Measurements from ENCODE around the gene LGMN. TPM values are rescaled to one million over a fixed set of nuclear protein-coding genes. Genes with fewer than 3 reads are reported as not detected.
A peak's percentile ranks its signal among the peaks of the same experiment; 100 is the strongest.

The LGMN gene
- total RNA-seq, 1 experiment from 2014 or later: 37.2 TPM

- ATAC-seq: no peak
- TF ChIP-seq POLR2AphosphoS5 (IDR thresholded peaks at IDR 0.05; ENCODE audit: low read depth, low read length) (no peak), SIN3A (IDR thresholded peaks at IDR 0.05; ENCODE audit: borderline replicate concordance, insufficient read depth, low read depth, low read length) (no peak)
- H3K27ac ChIP-seq (ENCODE audit: low read length): peak overlapping the region; percentile 82
- no TSS peak for BruUV-seq (replicated peaks)
- intact Hi-C loops (cut with micrococcal nuclease; ENCODE audit: unreplicated experiment) (no loop called here), in situ Hi-C loops (cut with HindIII; ENCODE audit: low pct_unique_long_range_greater_than_20kb, low sequenced_read_pairs) (no loop called here)
- ChIA-PET POLR2A (no interaction called here), CTCF (no interaction called here)
- peaks cover 6% of the 10 kb centered on the region for H3K4me1 ChIP-seq (ENCODE audit: control insufficient read depth, insufficient read depth, low read length)
- no peak for DNase-seq (ENCODE audit: low read depth, low spot score)
- H3K27me3 ChIP-seq (ENCODE audit: control insufficient read depth, insufficient read depth, low read length): no peaks in the 10 kb centered on the region
- no peaks in the 10 kb centered on the region for H3K9me3 ChIP-seq (ENCODE audit: control insufficient read depth, insufficient read depth, low read depth, low read length)
- H3K36me3 ChIP-seq (ENCODE audit: control insufficient read depth, insufficient read depth, low read length): peaks cover 6% of the 10 kb centered on the region
- peak overlapping the region; percentile 78 to 96 for H3K4me3 ChIP-seq (ENCODE audit: low read depth in 2 of 2, low read length in 2 of 2)
Measured at GRCh38 chr14:92794547-92794941, 46.1 kb upstream of the LGMN start.

GRCh38 chr14:92793709-92794546 is 45.5 kb upstream of the LGMN start, which contains the start of gene GOLGA5:
Gene GOLGA5, plus strand, starts transcription at chr14:92794305. Its CDS starts 3,133 bp downstream, at chr14:92797438.
- Histone ChIP-seq H3K36me3 (ENCODE audit: control insufficient read depth, insufficient read depth, low read length) (peaks cover 6% of the 10 kb centered on the region), H3K27ac (ENCODE audit: low read length) (peak within 1 kb of the TSS; percentile 98), H3K9me3 (ENCODE audit: control insufficient read depth, insufficient read depth, low read depth, low read length) (peaks cover 4% of the 10 kb centered on the region; the same call in 1 of the 2 replicates), H3K4me3 (ENCODE audit: low read depth in 2 of 2, low read length in 2 of 2) (peak within 1 kb of the TSS; percentile 78 to 96), H3K27me3 (ENCODE audit: control insufficient read depth, insufficient read depth, low read length) (no peaks in the 10 kb centered on the region), H3K4me1 (ENCODE audit: control insufficient read depth, insufficient read depth, low read length) (peaks cover 6% of the 10 kb centered on the region)
- CTCF ChIA-PET: no interaction called here
- no TSS peak for BruUV-seq (replicated peaks)
- POLR2A ChIA-PET: no interaction called here
- intact Hi-C loops (cut with micrococcal nuclease; ENCODE audit: unreplicated experiment) (no loop called here), in situ Hi-C loops (cut with HindIII; ENCODE audit: low pct_unique_long_range_greater_than_20kb, low sequenced_read_pairs) (no loop called here)
- DNase-seq (ENCODE audit: low read depth, low spot score): peak; percentile 78
- peak; percentile 99 for ATAC-seq
- TF ChIP-seq SIN3A (IDR thresholded peaks at IDR 0.05; ENCODE audit: borderline replicate concordance, insufficient read depth, low read depth, low read length) (peak; percentile 94; the same call in 1 of the 2 replicates), CTCF (IDR thresholded peaks at IDR 0.05) (no peak), REST (IDR thresholded peaks at IDR 0.05; ENCODE audit: insufficient read depth in 1 of 2, low read depth in 2 of 2, low read length in 1 of 2) (0 out of 4 replicates have a peak, but pooled peaks of 1 of the 2 experiments have one; percentile 28), TCF7L2 (IDR thresholded peaks at IDR 0.05; ENCODE audit: low read depth, low read length) (peak; percentile 67), POLR2AphosphoS5 (IDR thresholded peaks at IDR 0.05; ENCODE audit: low read depth, low read length) (peak; percentile 55)

- POLR2A ChIA-PET: no interaction called here
- intact Hi-C loops (cut with micrococcal nuclease; ENCODE audit: unreplicated experiment) (no loop called here), in situ Hi-C loops (cut with HindIII; ENCODE audit: low pct_unique_long_range_greater_than_20kb, low sequenced_read_pairs) (no loop called here)
- Histone ChIP-seq H3K27ac (ENCODE audit: low read length) (peak overlapping the region; percentile 98), H3K27me3 (ENCODE audit: control insufficient read depth, insufficient read depth, low read length) (no peaks in the 10 kb centered on the region), H3K4me3 (ENCODE audit: low read depth in 2 of 2, low read length in 2 of 2) (no peak overlapping the region; a peak in 1 of 4 replicates), H3K36me3 (ENCODE audit: control insufficient read depth, insufficient read depth, low read length) (peaks cover 6% of the 10 kb centered on the region; the same call in 1 of the 2 replicates), H3K4me1 (ENCODE audit: control insufficient read depth, insufficient read depth, low read length) (peaks cover 6% of the 10 kb centered on the region), H3K9me3 (ENCODE audit: control insufficient read depth, insufficient read depth, low read depth, low read length) (peaks cover 5% of the 10 kb centered on the region; the same call in 1 of the 2 replicates)
- no peak for ATAC-seq
- TF ChIP-seq CTCF (IDR thresholded peaks at IDR 0.05): no peak
- TF ChIP-seq TCF7L2 (IDR thresholded peaks at IDR 0.05; ENCODE audit: low read depth, low read length): no peak
- no peak for TF ChIP-seq REST (IDR thresholded peaks at IDR 0.05; ENCODE audit: insufficient read depth in 1 of 2, low read depth in 2 of 2, low read length in 1 of 2)
- no peak for TF ChIP-seq SIN3A (IDR thresholded peaks at IDR 0.05; ENCODE audit: borderline replicate concordance, insufficient read depth, low read depth, low read length)
- TF ChIP-seq POLR2AphosphoS5 (IDR thresholded peaks at IDR 0.05; ENCODE audit: low read depth, low read length): no peak
- BruUV-seq (replicated peaks): no TSS peak
- no peak for DNase-seq (ENCODE audit: low read depth, low spot score)
- CTCF ChIA-PET: no interaction called here
Measured at GRCh38 chr14:92792885-92793284, 44.5 kb upstream of the LGMN start.

All from Panc1 (cell line).